ENCODE data around the gene DIP2C. TPM values are rescaled to one million over a fixed set of nuclear protein-coding genes. Genes with fewer than 3 reads are reported as not detected.

The DIP2C gene
- polyA plus RNA-seq, 1 of the 3 experiments (the other 2 are of a cell fraction) = 8.7 TPM

DNA sequence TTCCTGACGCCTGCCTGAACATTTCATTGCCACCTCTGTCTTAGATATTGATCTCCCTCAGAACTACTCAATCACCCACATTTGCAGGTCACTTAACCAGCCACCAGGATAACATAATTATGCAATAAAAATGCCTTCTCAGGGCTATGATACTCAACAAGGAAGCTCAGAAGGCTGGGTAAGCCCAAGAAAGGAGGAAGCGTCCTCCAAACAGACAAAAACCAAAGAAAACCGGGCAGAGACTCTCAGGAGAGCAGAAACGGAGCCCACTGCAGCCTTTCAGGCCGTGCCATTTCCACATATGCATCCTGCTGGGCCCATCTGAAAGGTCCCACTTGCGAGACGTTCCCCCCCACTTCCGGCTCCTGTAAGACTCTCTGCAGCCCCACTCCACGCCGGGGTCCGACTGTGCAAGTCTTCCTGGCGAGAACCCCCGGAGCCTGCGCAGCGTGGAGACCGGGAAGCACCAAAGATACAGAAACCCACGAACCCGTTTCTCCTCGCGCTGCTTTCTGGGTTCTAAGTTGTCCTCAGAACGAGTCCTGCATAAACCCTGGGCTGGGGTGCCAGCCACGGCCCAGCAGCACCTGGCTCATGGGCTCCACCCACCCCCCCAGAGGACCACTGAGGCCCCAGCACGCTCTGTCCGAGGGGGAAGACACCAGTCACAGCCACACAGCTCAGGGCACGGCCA lies 83.7 kb downstream of the DIP2C start:
- Histone ChIP-seq H2AFZ (ENCODE audit: low read depth) (no peak overlapping the region), H3K27me3 (ENCODE audit: insufficient read depth) (no peaks in the 10 kb centered on the region), H3K4me3 (ENCODE audit: low read depth in 2 of 2, low read length in 1 of 2) (no peak overlapping the region), H3K9me3 (no peaks in the 10 kb centered on the region), H3K4me1 (ENCODE audit: control insufficient read depth in 1 of 2, insufficient read depth in 2 of 2, low read depth in 1 of 2, low read length in 1 of 2) (peaks cover 9 to 12% of the 10 kb centered on the region in 2 experiments; a peak in 2 of 4 replicates), H3K9ac (no peak overlapping the region), H4K20me1 (ENCODE audit: insufficient read depth) (peaks cover 56% of the 10 kb centered on the region), H3K4me2 (no peak overlapping the region), H3K9me2 (no peaks in the 10 kb centered on the region), H3K36me3 (replicated peaks in 1 of 2; ENCODE audit: control insufficient read depth in 1 of 2, insufficient read depth in 2 of 2, low read length in 1 of 2) (no peaks in the 10 kb centered on the region), H3F3A (replicated peaks; ENCODE audit: insufficient read depth) (peaks cover 22% of the 10 kb centered on the region), H3K79me2 (ENCODE audit: insufficient read depth) (peaks cover 68% of the 10 kb centered on the region), H3K27ac (ENCODE audit: low read depth in 2 of 2, low read length in 1 of 2) (no peak overlapping the region)
- 94% methylated on average over 21 of the region's 25 CpGs for WGBS (ENCODE audit: low lambda C conversion rate)
- CTCF ChIA-PET = interaction anchor here (1.5 kb wide), 1 partner anchor 10 kb away, joined by 3 read pairs; no protein-coding TSS in a partner anchor
- POLR2A ChIA-PET = no interaction called here
- TF ChIP-seq, protein P1, sequence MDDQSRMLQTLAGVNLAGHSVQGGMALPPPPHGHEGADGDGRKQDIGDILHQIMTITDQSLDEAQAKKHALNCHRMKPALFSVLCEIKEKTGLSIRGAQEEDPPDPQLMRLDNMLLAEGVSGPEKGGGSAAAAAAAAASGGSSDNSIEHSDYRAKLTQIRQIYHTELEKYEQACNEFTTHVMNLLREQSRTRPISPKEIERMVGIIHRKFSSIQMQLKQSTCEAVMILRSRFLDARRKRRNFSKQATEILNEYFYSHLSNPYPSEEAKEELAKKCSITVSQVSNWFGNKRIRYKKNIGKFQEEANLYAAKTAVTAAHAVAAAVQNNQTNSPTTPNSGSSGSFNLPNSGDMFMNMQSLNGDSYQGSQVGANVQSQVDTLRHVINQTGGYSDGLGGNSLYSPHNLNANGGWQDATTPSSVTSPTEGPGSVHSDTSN (IDR thresholded peaks at IDR 0.05) = no peak
- TF ChIP-seq POLR2AphosphoS5 (IDR thresholded peaks at IDR 0.05; ENCODE audit: low read depth, low read length) = no peak
- TF ChIP-seq, protein P2, sequence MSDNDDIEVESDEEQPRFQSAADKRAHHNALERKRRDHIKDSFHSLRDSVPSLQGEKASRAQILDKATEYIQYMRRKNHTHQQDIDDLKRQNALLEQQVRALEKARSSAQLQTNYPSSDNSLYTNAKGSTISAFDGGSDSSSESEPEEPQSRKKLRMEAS (IDR thresholded peaks at IDR 0.05; ENCODE audit: low read depth) = no peak
- no peak for TF ChIP-seq JUND (IDR thresholded peaks at IDR 0.05)
- no peak for TF ChIP-seq TCF12 (IDR thresholded peaks at IDR 0.05)
- DNase-seq = no peak

DNA sequence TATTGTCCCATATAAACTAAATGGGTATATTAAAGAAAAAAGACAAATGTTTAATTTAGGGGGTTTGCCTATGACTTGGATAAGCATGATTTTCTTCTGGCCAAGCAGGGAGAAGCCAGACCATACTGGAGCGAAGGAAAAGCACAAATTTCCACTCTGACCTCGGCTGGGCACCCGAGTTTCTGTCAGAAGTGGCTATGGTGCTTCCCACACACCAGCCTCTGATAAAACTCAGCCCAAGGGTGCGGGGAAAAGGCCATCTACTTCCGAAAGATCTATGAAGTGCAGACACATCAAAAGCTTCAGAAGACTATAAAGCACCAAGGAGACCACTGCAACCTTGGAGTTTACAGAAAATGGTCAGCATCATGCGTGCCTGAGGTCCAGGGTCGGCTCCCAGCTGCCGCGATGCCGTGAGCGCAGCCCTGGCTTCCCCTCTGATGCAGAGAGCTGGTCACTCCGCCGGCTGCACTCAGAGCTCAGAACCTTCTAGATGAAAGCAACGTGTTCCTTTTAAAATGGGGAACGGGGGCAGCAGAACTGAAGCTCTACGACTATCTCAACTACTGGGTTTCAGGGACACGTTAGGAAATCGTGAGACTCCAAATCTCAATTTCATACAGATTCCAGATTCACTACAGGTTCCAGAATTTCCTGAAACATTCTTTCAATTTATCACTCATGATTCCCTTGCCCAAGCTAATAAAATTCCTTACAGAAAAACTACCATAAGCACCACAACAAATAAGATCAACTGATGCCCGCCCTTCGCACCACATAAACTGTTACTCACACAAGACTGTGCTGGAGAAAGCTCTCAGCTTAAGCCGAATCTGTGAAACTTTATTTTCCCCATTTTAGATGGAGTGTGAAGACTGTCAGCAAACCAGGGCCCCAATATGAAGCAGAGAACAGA lies 84.5 kb downstream of the DIP2C start:
- peaks cover 75% of the 10 kb centered on the region for H3K79me2 ChIP-seq (ENCODE audit: insufficient read depth)
- H3K4me3 ChIP-seq (ENCODE audit: low read depth in 2 of 2, low read length in 1 of 2) = no peak overlapping the region
- H3K27ac ChIP-seq (ENCODE audit: low read depth in 2 of 2, low read length in 1 of 2) = no peak overlapping the region
- no peaks in the 10 kb centered on the region for H3K9me2 ChIP-seq
- no peaks in the 10 kb centered on the region for H3K36me3 ChIP-seq (replicated peaks in 1 of 2; ENCODE audit: control insufficient read depth in 1 of 2, insufficient read depth in 2 of 2, low read length in 1 of 2)
- ChIA-PET POLR2A (no interaction called here), CTCF (interaction anchor here (1.5 kb wide), 1 partner anchor 11 kb away, joined by 3 read pairs; no protein-coding TSS in a partner anchor)
- H2AFZ ChIP-seq (ENCODE audit: low read depth) = no peak overlapping the region
- H3K9me3 ChIP-seq = no peaks in the 10 kb centered on the region
- DNase-seq = no peak
- WGBS (ENCODE audit: low lambda C conversion rate) = 96% methylated on average over 21 of the region's 21 CpGs
- no peak overlapping the region for H3K9ac ChIP-seq
- no peaks in the 10 kb centered on the region for H3K27me3 ChIP-seq (ENCODE audit: insufficient read depth)
- peaks cover 50% of the 10 kb centered on the region for H4K20me1 ChIP-seq (ENCODE audit: insufficient read depth)
- H3K4me1 ChIP-seq (ENCODE audit: control insufficient read depth in 1 of 2, insufficient read depth in 2 of 2, low read depth in 1 of 2, low read length in 1 of 2) = peaks cover 9 to 17% of the 10 kb centered on the region in 2 experiments; a peak in 2 of 4 replicates
- no peak overlapping the region for H3K4me2 ChIP-seq
- TF ChIP-seq NFIC (IDR thresholded peaks at IDR 0.05; ENCODE audit: borderline replicate concordance) (no peak), GATA2 (CRISPR knock-in tag; IDR thresholded peaks at IDR 0.05) (no peak), RFX5 (IDR thresholded peaks at IDR 0.05; ENCODE audit: low read length) (no peak), CHD2 (IDR thresholded peaks at IDR 0.05; ENCODE audit: low read length, partially characterized antibody) (no peak), ELF1 (IDR thresholded peaks at IDR 0.05) (no peak), EP300 (IDR thresholded peaks at IDR 0.05; ENCODE audit: borderline replicate concordance in 1 of 2, low read depth in 1 of 2, low read length in 1 of 2) (no peak), GABPA (IDR thresholded peaks at IDR 0.05; ENCODE audit: low read depth) (no peak), RAD21 (IDR thresholded peaks at IDR 0.05; ENCODE audit: low read length) (no peak), SIN3A (IDR thresholded peaks at IDR 0.05; ENCODE audit: borderline replicate concordance, low read depth, low read length) (no peak), FOSL2 (IDR thresholded peaks at IDR 0.05; ENCODE audit: borderline replicate concordance, low read depth) (no peak), TAF1 (IDR thresholded peaks at IDR 0.05; ENCODE audit: borderline replicate concordance, low read depth, low read length) (no peak), FOXM1 (IDR thresholded peaks at IDR 0.05; ENCODE audit: low read depth) (no peak), RXRA (IDR thresholded peaks at IDR 0.05; ENCODE audit: borderline replicate concordance, low read depth) (no peak)
- TF ChIP-seq, protein P3, sequence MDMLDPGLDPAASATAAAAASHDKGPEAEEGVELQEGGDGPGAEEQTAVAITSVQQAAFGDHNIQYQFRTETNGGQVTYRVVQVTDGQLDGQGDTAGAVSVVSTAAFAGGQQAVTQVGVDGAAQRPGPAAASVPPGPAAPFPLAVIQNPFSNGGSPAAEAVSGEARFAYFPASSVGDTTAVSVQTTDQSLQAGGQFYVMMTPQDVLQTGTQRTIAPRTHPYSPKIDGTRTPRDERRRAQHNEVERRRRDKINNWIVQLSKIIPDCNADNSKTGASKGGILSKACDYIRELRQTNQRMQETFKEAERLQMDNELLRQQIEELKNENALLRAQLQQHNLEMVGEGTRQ (IDR thresholded peaks at IDR 0.05; ENCODE audit: borderline replicate concordance, low read depth, low read length) = no peak
- TF ChIP-seq, protein P4, sequence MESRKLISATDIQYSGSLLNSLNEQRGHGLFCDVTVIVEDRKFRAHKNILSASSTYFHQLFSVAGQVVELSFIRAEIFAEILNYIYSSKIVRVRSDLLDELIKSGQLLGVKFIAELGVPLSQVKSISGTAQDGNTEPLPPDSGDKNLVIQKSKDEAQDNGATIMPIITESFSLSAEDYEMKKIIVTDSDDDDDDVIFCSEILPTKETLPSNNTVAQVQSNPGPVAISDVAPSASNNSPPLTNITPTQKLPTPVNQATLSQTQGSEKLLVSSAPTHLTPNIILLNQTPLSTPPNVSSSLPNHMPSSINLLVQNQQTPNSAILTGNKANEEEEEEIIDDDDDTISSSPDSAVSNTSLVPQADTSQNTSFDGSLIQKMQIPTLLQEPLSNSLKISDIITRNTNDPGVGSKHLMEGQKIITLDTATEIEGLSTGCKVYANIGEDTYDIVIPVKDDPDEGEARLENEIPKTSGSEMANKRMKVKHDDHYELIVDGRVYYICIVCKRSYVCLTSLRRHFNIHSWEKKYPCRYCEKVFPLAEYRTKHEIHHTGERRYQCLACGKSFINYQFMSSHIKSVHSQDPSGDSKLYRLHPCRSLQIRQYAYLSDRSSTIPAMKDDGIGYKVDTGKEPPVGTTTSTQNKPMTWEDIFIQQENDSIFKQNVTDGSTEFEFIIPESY (IDR thresholded peaks at IDR 0.05; ENCODE audit: borderline replicate concordance, low read depth) = no peak
- TF ChIP-seq, protein P5, sequence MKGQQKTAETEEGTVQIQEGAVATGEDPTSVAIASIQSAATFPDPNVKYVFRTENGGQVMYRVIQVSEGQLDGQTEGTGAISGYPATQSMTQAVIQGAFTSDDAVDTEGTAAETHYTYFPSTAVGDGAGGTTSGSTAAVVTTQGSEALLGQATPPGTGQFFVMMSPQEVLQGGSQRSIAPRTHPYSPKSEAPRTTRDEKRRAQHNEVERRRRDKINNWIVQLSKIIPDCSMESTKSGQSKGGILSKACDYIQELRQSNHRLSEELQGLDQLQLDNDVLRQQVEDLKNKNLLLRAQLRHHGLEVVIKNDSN (IDR thresholded peaks at IDR 0.05; ENCODE audit: borderline replicate concordance, low read depth) = no peak
- H3F3A ChIP-seq (replicated peaks; ENCODE audit: insufficient read depth) = peaks cover 14% of the 10 kb centered on the region
